Loucy (cell line): ENCODE data around the gene SF3B3.

Experiments
- CTCF ChIP-seq: fragments of 200-600 bp; sonication (generic); conservative IDR thresholded peaks from 2 replicates; pipeline ENCODE4 v1.5.1; 2014; ENCODE audit warnings: mild to moderate bottlenecking, antibody characterized with exemption, low read length
- EZH2phosphoT487 ChIP-seq: fragments of 200-600 bp; IDR thresholded peaks from 2 replicates; pipeline ENCODE4 v1.6.1; 2018; ENCODE audit warnings: antibody characterized with exemption, mild to moderate bottlenecking, moderate library complexity, borderline replicate concordance

GRCh38 chr16:70589998-70590471, 66.4 kb downstream of the SF3B3 start:
- TF ChIP-seq CTCF (no peak), EZH2phosphoT487 (no peak)
